ENCODE measurements around the gene EFCAB14. TPM values are rescaled to one million over a fixed set of nuclear protein-coding genes. Genes with fewer than 3 reads are reported as not detected.

The EFCAB14 gene
- total and polyA plus RNA-seq, 9 of the 15 experiments (the other 6 are each of a cell fraction or from before 2014, with no cell fraction given), result 7.3 to 49.0 (median 37.3) TPM

- TF ChIP-seq YBX1 (IDR thresholded peaks at IDR 0.05), result no peak
- peak; percentile 54; the same call in 1 of the 2 replicates for TF ChIP-seq LEF1 (IDR thresholded peaks at IDR 0.05)
- TF ChIP-seq PKNOX1 (IDR thresholded peaks at IDR 0.05), result peak; percentile 54
- TF ChIP-seq MEF2A (IDR thresholded peaks at IDR 0.05; ENCODE audit: control insufficient read depth, low read depth, low read length), result no peak
- TF ChIP-seq, protein P1, sequence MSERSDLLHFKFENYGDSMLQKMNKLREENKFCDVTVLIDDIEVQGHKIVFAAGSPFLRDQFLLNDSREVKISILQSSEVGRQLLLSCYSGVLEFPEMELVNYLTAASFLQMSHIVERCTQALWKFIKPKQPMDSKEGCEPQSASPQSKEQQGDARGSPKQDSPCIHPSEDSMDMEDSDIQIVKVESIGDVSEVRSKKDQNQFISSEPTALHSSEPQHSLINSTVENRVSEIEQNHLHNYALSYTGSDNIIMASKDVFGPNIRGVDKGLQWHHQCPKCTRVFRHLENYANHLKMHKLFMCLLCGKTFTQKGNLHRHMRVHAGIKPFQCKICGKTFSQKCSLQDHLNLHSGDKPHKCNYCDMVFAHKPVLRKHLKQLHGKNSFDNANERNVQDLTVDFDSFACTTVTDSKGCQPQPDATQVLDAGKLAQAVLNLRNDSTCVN (CRISPR knock-in tag; IDR thresholded peaks at IDR 0.05), result no peak
- TF ChIP-seq SMARCE1 (IDR thresholded peaks at IDR 0.05), result peak; percentile 45; the same call in 1 of the 2 replicates
- TF ChIP-seq TARDBP (IDR thresholded peaks at IDR 0.05), result no peak
- no peak for TF ChIP-seq MNT (conservative IDR thresholded peaks at IDR 0.05)
- TF ChIP-seq, protein P2, sequence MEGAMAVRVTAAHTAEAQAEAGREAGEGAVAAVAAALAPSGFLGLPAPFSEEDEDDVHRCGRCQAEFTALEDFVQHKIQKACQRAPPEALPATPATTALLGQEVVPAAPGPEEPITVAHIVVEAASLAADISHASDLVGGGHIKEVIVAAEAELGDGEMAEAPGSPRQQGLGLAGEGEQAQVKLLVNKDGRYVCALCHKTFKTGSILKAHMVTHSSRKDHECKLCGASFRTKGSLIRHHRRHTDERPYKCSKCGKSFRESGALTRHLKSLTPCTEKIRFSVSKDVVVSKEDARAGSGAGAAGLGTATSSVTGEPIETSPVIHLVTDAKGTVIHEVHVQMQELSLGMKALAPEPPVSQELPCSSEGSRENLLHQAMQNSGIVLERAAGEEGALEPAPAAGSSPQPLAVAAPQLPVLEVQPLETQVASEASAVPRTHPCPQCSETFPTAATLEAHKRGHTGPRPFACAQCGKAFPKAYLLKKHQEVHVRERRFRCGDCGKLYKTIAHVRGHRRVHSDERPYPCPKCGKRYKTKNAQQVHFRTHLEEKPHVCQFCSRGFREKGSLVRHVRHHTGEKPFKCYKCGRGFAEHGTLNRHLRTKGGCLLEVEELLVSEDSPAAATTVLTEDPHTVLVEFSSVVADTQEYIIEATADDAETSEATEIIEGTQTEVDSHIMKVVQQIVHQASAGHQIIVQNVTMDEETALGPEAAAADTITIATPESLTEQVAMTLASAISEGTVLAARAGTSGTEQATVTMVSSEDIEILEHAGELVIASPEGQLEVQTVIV (CRISPR knock-in tag; IDR thresholded peaks at IDR 0.05; ENCODE audit: borderline replicate concordance), result no peak
- no peak for TF ChIP-seq NRF1 (conservative IDR thresholded peaks at IDR 0.05 in 1 of 2, IDR thresholded peaks at IDR 0.05 in 1 of 2)
- no peak for TF ChIP-seq POLR2AphosphoS2 (IDR thresholded peaks at IDR 0.05; ENCODE audit: low read length)
- TF ChIP-seq, protein P3, sequence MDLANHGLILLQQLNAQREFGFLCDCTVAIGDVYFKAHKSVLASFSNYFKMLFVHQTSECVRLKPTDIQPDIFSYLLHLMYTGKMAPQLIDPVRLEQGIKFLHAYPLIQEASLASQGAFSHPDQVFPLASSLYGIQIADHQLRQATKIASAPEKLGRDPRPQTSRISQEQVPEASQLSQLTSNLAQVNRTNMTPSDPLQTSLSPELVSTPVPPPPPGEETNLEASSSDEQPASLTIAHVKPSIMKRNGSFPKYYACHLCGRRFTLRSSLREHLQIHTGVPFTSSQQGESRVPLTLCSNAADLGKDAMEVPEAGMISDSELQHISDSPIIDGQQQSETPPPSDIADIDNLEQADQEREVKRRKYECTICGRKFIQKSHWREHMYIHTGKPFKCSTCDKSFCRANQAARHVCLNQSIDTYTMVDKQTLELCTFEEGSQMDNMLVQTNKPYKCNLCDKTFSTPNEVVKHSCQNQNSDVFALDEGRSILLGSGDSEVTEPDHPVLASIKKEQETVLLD (IDR thresholded peaks at IDR 0.05), result no peak
- no peak for TF ChIP-seq PHB (CRISPR knock-in tag; IDR thresholded peaks at IDR 0.05)
- no peak for TF ChIP-seq ZNF830 (CRISPR knock-in tag; IDR thresholded peaks at IDR 0.05)
- TF ChIP-seq ZNF444 (CRISPR knock-in tag; IDR thresholded peaks at IDR 0.05), result no peak
- no peak for TF ChIP-seq NCOA2 (IDR thresholded peaks at IDR 0.05; ENCODE audit: partially characterized antibody in 2 of 2)
- TF ChIP-seq, protein P4, sequence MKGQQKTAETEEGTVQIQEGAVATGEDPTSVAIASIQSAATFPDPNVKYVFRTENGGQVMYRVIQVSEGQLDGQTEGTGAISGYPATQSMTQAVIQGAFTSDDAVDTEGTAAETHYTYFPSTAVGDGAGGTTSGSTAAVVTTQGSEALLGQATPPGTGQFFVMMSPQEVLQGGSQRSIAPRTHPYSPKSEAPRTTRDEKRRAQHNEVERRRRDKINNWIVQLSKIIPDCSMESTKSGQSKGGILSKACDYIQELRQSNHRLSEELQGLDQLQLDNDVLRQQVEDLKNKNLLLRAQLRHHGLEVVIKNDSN (CRISPR knock-in tag; IDR thresholded peaks at IDR 0.05), result no peak
- TF ChIP-seq MECOM (CRISPR knock-in tag; IDR thresholded peaks at IDR 0.05), result no peak
- TF ChIP-seq ZNF655 (CRISPR knock-in tag; IDR thresholded peaks at IDR 0.05), result no peak
These were observed 2.8 kb upstream of the EFCAB14 start (continued) for GRCh38 chr1:46721686-46722205.

Measured in K562 (cell line).